Kidney (tissue), 14 donors: ENCODE data around the gene MEGF9. TPM values are rescaled to one million over a fixed set of nuclear protein-coding genes. Genes with fewer than 3 reads are reported as not detected.

Experiments
- DNase-seq, 5 donors: peaks; one replicate each; pipeline ENCODE4 v3.0.0-alpha.2; 2013 to 2020
- FAIRE-seq: peaks from 2 replicates; lab custom pipeline; 2012; peaks lifted over from hg19 to GRCh38; lab: Jason Lieb, UNC
- H3K27ac ChIP-seq, 2 donors: one replicate each; pipeline ENCODE4 v1.7.0; 2013; ENCODE audit warnings: low read depth in 2 of 2, low read length in 2 of 2, inconsistent platforms in 1 of 2
- H3K27me3 ChIP-seq: one replicate; pipeline ENCODE4 v1.7.1; 2013; ENCODE audit warnings: low read length, inconsistent platforms; ENCODE audit not compliant: control insufficient read depth, insufficient read depth
- H3K36me3 ChIP-seq, 3 donors: one replicate each; pipeline versions ENCODE4 v1.7.0 to v1.7.1; 2013; ENCODE audit warnings: low read length in 3 of 3, control low read depth in 1 of 3, inconsistent platforms in 1 of 3; ENCODE audit not compliant: insufficient read depth in 3 of 3, control insufficient read depth in 2 of 3
- H3K4me1 ChIP-seq, 3 donors: one replicate each; pipeline versions ENCODE4 v1.7.0 to v1.7.1; 2013; ENCODE audit warnings: low read length in 3 of 3, inconsistent platforms in 1 of 3, low read depth in 1 of 3; ENCODE audit not compliant: control insufficient read depth in 2 of 3, insufficient read depth in 2 of 3
- H3K4me3 ChIP-seq, 3 donors: one replicate each; pipeline versions ENCODE4 v1.7.0 to v1.8.1; 2013; ENCODE audit warnings: low read length in 3 of 3, control low read depth in 1 of 3, inconsistent platforms in 1 of 3
- H3K9ac ChIP-seq, 3 donors: one replicate each; pipeline versions ENCODE4 v1.7.0 to v1.7.1; 2013; ENCODE audit warnings: low read length in 3 of 3, control low read depth in 1 of 3, inconsistent platforms in 1 of 3
- H3K9me3 ChIP-seq, 3 donors: one replicate each; pipeline versions ENCODE4 v1.7.0 to v1.7.1; 2013; ENCODE audit warnings: low read length in 3 of 3, control low read depth in 1 of 3, inconsistent platforms in 1 of 3; ENCODE audit not compliant: control insufficient read depth in 2 of 3, insufficient read depth in 1 of 3
- intact Hi-C: fragments of 100-400 bp; cut with DNase I; formaldehyde crosslinking; loops from one replicate; pipeline ENCODE4 v1.11.1; 2022
- polyA plus RNA-seq: library from polyadenylated mRNA; stranded (reverse); fragments of 350-450 nt; fragmentation: Illumina TruSeq; extraction: RNeasy Lipid Tissue Mini Kit (QIAGEN cat#74804); gene quantifications from one replicate; pipeline ENCODE4 v1.2.3, GENCODE V29; 2014; ENCODE audit warnings: low read depth, low replicate concordance; ENCODE audit not compliant: insufficient read depth
- total RNA-seq: library from RNA; stranded (reverse); fragmentation: NEBNext Ultra II Directional; extraction: Animal tissue kit (Norgen Biotek cat#: 25700); gene quantifications from one replicate; pipeline ENCODE4 v1.2.1, GENCODE V29; 2021
- TF ChIP-seq, protein P1 (sequence below): IDR thresholded peaks from 3 replicates; pipeline ENCODE4 v1.5.1; 2012; ENCODE audit warnings: mild to moderate bottlenecking, moderate library complexity, borderline replicate concordance; ENCODE audit not compliant: insufficient read depth; ENCODE audit errors: extremely low read depth
- donor health status: control.
- donor health status: control.
- donor health status: control.
- donor health status: control.
- donor health status: control.
- donor health status: DM: yes; HTN: yes; CAD: no.
- donor health status: Normal renal cell carcinoma (clear cell type).

Gene MEGF9
- total and polyA plus RNA-seq, 2 donors from 2014 or later: 12.4 to 20.4 TPM

DNA sequence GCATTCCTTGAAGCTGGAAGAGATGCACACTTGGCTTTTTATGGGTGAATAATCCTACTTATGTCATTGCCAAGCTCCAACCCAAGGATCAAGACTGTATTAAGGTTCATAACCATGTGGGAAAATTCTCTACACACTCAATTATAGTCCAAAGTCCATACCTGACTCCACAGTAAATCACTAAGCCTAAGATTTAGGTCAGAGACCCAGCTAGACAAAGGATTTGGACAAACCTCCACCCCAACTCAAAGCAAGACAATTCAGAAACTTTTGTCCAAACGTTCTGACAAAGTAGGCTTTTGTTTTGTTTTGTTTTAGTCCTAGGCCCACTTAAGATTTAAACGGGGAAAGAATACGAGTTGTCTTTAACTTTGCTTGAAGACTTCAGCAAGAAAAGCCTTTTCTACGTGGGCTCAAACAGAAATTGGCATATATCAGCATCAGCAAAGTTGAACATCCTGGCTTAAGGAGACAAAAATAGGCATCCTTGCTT lies 1.7 kb downstream of the MEGF9 start:
- Histone ChIP-seq H3K27ac (peak overlapping the region; percentile 10 to 75), H3K4me3 (peak overlapping the region; percentile 26 to 73 (median 62)), H3K9ac (peak overlapping the region in 1 of 3 donors; percentile 56), H3K4me1 (peaks cover 3 to 12% (median 3%) of the 10 kb centered on the region in 3 donors), H3K27me3 (no peaks in the 10 kb centered on the region), H3K36me3 (no peaks in the 10 kb centered on the region), H3K9me3 (no peaks in the 10 kb centered on the region)
- TF ChIP-seq, protein P1, sequence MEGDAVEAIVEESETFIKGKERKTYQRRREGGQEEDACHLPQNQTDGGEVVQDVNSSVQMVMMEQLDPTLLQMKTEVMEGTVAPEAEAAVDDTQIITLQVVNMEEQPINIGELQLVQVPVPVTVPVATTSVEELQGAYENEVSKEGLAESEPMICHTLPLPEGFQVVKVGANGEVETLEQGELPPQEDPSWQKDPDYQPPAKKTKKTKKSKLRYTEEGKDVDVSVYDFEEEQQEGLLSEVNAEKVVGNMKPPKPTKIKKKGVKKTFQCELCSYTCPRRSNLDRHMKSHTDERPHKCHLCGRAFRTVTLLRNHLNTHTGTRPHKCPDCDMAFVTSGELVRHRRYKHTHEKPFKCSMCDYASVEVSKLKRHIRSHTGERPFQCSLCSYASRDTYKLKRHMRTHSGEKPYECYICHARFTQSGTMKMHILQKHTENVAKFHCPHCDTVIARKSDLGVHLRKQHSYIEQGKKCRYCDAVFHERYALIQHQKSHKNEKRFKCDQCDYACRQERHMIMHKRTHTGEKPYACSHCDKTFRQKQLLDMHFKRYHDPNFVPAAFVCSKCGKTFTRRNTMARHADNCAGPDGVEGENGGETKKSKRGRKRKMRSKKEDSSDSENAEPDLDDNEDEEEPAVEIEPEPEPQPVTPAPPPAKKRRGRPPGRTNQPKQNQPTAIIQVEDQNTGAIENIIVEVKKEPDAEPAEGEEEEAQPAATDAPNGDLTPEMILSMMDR: no peak
- FAIRE-seq (no peak), DNase-seq (no peak)
- intact Hi-C loops: no loop called here

DNA sequence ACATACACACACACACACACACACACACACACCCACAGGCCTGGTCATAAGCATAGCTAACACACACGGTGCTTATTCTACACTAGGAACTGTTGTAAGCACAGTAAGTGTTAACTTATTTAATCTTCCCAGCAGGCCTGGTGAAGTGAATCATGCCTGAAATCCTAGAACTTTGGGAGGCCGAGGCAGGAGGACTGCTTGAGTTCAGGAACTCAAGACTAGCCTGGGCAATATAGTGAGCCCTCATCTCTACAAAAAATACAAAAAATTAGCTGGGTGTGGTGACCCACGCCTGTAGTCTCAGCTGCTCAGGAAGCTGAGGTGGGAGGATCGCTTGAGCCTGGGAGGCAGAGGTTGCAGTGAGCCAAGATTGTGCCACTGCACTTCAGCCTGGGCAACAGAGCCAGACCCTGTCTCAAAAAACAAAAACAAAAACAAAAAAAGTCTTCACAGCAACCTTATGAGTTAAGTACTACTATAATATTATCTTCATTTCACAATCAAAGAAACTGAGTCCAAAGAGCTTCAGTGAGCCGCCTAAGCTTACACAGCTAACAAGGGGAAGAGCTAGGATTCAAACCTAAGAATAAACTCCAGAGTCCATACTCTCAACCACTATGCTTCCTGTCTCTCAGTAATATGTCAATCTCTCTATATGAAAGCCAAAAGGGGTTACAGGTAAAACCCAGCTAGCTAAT lies 2.3 kb downstream of the MEGF9 start:
- no peaks in the 10 kb centered on the region for H3K9me3 ChIP-seq
- H3K4me3 ChIP-seq: peak overlapping the region in 2 of 3 donors; percentile 62 to 73
- FAIRE-seq: no peak
- TF ChIP-seq, protein P1: no peak
- intact Hi-C loops: no loop called here
- H3K36me3 ChIP-seq: no peaks in the 10 kb centered on the region
- peak overlapping the region in 1 of 3 donors; percentile 56 for H3K9ac ChIP-seq
- no peaks in the 10 kb centered on the region for H3K27me3 ChIP-seq
- DNase-seq: no peak
- peaks cover 3 to 12% (median 3%) of the 10 kb centered on the region in 3 donors for H3K4me1 ChIP-seq
- peak overlapping the region; percentile 10 to 55 for H3K27ac ChIP-seq

DNA sequence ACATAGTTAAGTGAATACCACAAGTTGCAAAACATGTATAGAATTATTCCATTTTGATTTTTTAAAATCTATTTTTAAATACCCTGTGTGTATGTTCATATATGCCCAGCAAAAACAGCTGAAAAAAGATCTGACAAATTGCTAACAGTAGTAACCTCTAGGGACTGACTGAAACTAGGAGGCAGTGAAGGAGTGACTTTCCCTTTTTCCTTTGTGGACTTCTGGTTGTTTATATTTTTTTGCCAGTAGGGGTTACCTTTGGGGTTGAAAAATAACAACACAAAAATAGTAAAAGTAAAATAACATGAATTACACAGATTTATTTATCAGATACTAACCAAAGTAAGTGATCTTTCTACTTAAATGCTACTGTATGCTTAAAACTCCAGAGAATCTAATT lies 2.9 kb downstream of the MEGF9 start:
- intact Hi-C loops: no loop called here
- Histone ChIP-seq H3K36me3 (no peaks in the 10 kb centered on the region), H3K4me1 (peaks cover 3 to 12% (median 3%) of the 10 kb centered on the region in 3 donors), H3K27me3 (no peaks in the 10 kb centered on the region), H3K9me3 (no peaks in the 10 kb centered on the region), H3K9ac (peak overlapping the region in 2 of 3 donors; percentile 9 to 14), H3K27ac (peak overlapping the region in 1 of 2 donors; percentile 10), H3K4me3 (no peak overlapping the region)
- FAIRE-seq: no peak
- DNase-seq: no peak
- TF ChIP-seq, protein P1: no peak
